ENCODE data around the gene ACE.

Gene ACE

DNA sequence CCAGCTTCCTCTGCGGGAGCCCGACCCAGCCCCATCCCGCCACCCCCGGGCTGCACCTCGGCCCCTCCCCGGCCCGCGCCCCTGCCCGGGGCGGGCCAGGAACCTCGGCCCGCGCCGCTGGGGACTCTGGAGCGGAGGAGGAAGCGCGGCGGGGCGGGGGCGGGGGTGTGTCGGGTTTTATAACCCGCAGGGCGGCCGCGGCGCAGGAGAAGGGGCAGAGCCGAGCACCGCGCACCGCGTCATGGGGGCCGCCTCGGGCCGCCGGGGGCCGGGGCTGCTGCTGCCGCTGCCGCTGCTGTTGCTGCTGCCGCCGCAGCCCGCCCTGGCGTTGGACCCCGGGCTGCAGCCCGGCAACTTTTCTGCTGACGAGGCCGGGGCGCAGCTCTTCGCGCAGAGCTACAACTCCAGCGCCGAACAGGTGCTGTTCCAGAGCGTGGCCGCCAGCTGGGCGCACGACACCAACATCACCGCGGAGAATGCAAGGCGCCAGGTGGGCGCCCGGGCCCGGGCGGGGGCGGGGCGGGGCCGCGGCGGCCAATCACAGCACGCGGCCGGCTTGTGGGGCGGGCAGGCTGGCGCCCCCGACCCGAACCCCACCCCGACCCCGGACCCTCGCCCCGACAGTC lies at the start of gene ACE:
TSS of gene ACE (plus strand) at position 208 of the 626 bp plus-strand sequence. CDS start at position 242, 34 bp downstream.
- DNase-seq (ENCODE audit: low read depth in 2 of 2), result no peak

DNA sequence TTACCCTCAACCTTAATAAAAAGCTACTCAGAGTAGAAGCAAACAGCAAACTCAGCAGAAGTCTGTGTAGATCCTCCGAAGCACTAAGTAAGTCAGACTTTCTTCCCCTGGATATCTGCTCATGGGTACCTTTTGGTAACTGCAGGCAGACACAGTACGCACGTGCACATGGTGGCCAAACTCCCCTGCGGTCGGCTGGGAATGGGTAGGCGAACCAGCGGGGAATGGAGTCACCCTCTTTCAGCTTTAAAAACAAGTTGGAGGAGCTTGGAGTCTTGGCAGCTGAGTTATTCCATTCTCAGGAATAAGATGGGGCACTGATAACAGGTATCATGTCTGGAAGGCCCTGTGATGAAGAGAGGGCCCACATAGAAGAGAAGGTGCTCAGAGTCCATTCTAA lies 47.1 kb upstream of the ACE start:
- no peak for DNase-seq (ENCODE audit: low read depth in 2 of 2)

GRCh38 chr17:63430223-63430622 lies 46.6 kb upstream of the ACE start:
- no peak for DNase-seq (ENCODE audit: low read depth in 2 of 2)

DNA sequence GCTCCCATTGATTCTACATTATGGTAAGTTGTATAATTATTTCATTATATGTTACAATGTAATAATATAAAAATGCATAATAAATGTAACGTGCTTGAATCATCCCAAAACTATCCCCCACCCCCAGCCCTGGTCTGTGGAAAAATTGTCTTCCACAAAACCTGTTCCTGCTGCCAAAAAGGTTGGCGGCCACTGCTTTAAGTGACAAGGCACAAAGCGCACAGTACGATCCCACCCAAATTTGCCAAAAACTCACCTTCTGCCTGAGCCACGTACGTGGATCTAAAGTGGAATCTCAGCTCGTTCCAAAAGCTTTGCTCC lies 45.3 kb upstream of the ACE start:
- DNase-seq (ENCODE audit: low read depth in 2 of 2), result no peak

GRCh38 chr17:63431939-63432804 lies 44.7 kb upstream of the ACE start:
- no peak for DNase-seq (ENCODE audit: low read depth in 2 of 2)

DNA sequence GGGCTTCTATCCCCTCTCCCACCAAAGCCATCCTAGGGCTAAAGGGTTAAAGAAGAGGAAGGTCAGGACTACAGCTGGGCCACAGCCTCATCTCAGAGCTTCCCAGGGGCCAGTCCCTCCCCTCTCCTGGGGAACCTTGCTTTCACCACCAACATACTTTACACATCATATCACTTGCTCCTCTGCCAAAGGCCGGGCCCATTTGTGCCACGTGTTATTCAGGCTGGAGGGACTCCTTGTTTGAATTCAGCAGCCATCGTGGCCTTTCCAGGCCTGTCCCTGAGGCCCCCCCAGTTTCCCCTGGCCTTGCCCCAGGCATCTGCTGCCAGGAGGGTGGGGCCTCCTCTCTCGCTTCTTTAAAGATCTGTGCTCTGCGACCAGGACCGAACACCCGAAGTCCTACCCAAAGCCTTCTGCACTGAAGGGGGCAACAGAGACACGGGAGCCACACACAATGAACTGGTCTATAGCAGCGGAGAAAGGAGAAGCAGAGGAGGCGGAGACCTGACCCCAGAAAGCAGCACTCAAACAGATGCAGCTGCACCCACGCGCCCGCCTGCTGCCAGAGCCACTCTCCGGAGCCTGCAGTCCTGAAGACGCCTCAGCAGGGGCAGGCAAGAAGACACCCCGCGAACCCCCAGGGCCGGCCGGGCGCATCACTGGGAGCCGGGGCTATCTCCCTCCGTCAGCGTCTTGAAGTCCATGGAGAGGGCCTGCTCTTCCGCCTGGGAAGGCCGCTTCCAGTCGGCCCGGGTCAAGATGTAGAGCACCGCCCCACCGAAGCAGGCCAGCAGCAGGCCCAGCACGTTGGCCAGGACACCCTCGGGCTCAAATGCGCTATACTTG lies 42.9 kb upstream of the ACE start:
- no peak for DNase-seq (ENCODE audit: low read depth in 2 of 2)

GRCh38 chr17:63434951-63435571 lies 41.8 kb upstream of the ACE start:
- DNase-seq (ENCODE audit: low read depth in 2 of 2), result no peak

GRCh38 chr17:63435681-63436522 lies 41.0 kb upstream of the ACE start:
- no peak for DNase-seq (ENCODE audit: low read depth in 2 of 2)

GRCh38 chr17:63436523-63437110 lies 40.2 kb upstream of the ACE start:
- DNase-seq (ENCODE audit: low read depth in 2 of 2), result no peak

- DNase-seq (ENCODE audit: low read depth in 2 of 2), result no peak
These were observed 39.4 kb upstream of the ACE start for GRCh38 chr17:63437287-63438091.

DNA sequence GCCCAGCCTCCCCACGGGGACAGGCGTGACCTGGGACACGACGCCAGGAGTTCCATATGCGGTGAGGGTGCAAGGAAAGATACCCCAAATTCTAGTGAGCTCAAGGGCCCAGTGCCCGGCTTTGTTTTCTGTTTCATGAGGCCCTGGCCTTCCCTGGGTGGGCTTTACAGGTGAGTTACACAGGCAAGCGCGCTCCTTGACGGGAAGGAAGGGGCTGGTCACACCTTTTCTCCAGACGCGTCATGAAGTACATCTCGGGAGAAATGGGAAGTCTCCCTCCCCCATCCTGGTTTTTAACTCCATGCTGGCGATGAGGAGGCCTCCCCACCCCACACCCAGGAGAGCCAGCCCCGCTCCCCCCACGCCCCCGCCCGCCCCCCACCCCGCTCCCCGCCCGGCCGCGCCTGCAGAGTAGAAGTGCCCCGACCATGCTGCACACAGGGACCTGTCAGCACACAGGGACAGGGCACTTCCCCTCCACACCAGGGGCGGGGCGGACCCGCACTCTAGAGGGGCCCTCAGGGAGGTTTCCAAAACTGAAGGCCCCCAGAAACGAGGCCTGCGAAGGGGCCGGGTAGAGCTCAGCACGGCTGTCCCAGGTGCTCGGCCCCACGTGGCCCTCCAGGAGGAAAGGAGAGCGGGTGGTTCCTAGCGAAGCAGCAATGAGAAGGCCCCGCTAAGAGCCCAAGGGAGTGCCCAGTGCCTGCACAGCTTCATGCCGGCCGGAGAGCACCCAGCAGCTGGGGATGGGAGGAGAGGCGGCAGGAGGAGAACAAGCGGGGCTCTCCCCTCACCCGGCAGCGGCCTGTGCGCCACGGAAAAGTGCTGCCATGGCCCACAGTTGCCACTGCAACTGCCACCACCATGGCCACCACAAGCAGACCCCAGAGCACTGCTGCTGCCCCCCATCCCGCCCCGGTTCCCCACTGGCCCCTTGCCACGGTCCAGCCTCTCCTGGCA lies 38.5 kb upstream of the ACE start:
- DNase-seq (ENCODE audit: low read depth in 2 of 2), result no peak

DNA sequence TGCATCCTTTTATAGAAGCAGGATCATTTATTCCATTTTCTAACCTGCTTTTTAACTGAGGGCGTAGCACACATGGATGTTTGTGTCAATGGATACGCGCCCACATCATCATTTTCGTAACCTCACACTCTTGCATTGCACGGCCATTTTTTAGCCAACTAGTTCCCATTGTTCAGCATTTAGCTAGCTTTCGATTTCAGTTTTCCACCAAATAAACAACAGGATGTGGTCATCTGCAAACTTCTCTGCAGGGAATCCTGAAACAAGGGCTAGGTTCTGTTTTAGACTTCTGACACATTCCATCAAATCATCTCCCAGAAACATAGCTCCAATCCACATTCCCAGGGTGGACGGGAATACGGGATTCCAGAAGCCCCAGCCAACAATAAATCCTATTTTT lies 37.2 kb upstream of the ACE start:
- no peak for DNase-seq (ENCODE audit: low read depth in 2 of 2)

GRCh38 chr17:63440127-63440769 lies 36.6 kb upstream of the ACE start:
- peak in 1 of 2 donors; percentile 8 for DNase-seq (ENCODE audit: low read depth in 2 of 2)

DNA sequence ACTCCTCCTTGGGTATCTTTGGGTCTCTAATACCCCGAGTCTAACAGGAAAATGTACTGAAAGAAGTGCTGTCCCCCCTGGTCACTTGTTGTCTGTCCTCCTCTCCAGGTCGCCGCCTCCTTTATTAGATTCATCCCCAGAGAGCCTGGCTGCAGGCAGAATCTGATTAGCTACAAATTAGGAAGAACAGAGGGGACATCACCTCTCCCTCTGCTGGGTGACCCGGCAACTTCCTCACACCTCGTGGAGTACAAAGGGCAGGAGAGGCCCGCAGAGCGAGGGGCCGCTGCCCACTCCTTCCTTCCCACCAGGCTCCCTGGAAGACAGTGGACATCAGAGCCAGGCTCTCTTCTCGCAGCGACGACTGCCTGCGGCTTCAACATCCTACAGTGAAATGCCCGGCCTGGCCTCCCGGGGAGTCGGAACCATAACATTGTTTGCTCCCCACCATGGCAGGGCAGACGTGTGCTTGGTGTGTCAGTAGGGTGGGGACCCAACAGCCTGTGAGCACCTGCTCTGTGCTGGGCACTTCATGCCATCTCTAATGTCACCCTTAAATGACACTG lies 36.0 kb upstream of the ACE start:
- no peak for DNase-seq (ENCODE audit: low read depth in 2 of 2)

DNA sequence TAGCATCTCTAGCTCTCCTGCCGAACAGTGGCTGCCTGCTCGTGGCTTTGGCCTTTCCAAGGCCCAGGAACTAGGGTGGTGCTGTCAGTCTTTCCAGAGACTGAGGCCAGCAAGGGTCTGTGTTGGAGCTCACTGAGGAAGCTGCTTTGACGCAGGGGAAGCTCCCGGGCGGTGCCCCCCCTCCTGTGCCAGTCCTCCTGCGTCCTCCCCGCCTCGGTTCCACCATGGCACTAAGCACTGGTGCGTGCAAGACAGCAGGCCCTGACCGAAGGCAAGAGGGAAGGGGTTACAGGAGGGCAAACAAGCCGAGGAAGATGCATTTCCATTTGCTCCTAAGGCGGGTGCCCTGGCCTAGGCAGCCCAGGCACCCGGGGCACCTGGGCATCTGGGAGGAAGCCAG lies 35.2 kb upstream of the ACE start:
- no peak for DNase-seq (ENCODE audit: low read depth in 2 of 2)

- no peak for DNase-seq (ENCODE audit: low read depth in 2 of 2)
These were observed 34.8 kb upstream of the ACE start for GRCh38 chr17:63442074-63442473.

GRCh38 chr17:63442549-63443035 lies 34.3 kb upstream of the ACE start:
- no peak for DNase-seq (ENCODE audit: low read depth in 2 of 2)

DNA sequence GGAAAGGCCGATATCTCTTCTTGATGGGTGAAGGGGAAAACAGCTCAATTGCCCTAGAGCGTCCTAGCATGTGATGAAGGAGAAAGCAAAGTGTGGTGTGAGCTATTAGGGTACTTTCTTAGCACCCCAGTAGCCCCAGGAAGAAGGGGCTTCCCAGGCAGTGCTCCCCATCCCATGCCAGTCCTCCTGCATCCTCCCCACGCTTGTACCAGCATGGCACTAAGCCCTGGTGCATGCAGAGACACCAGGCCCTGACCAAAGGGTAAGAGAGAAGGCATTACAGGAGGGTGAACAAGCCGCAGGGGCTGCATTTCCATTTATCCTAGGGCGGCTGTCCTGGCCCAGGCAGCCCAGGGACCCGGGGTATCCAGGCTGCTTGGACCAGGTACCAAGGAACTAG lies 33.8 kb upstream of the ACE start:
- no peak for DNase-seq (ENCODE audit: low read depth in 2 of 2)

Data from stimulated activated CD4-positive, alpha-beta T cell treated with anti-CD3 and anti-CD28 coated beads, Interleukin-1b, Interleukin-23, amount 100 ng/mL, for 1 hour (primary cell).